Kidney tubule cell (primary cell): ENCODE results near the gene TPK1.

ENCODE experiments used
- DNase-seq: peaks from one replicate; pipeline ENCODE4 v3.0.0-alpha.2; 2018; ENCODE audit warnings: low spot score

TPK1 gene

GRCh38 chr7:144723301-144723700, 112.6 kb downstream of the TPK1 start:
- no peak for DNase-seq

- no peak for DNase-seq
Observed at GRCh38 chr7:144720710-144721109, 115.1 kb downstream of the TPK1 start.

DNA sequence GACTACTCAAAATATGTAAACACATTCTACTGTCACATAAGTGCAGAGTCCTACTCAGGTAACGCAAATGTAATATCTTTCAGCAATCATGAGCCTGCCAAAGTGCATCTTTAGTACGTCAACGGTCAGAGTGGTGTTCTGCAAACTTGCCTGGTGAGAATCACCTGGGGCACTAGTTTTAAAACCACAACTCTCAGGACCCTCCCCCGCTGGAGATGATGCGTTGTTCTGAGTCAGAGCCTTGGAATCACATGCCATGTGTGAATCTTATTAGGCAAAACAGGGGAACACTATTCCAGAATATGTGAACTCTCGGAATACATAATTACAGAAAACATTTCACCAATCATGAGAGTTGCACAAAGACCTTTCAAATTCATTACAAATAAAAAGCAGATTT, 115.7 kb downstream of the TPK1 start:
- peak; percentile 82 for DNase-seq

GRCh38 chr7:144717720-144718119, 118.1 kb downstream of the TPK1 start:
- DNase-seq: no peak

DNA sequence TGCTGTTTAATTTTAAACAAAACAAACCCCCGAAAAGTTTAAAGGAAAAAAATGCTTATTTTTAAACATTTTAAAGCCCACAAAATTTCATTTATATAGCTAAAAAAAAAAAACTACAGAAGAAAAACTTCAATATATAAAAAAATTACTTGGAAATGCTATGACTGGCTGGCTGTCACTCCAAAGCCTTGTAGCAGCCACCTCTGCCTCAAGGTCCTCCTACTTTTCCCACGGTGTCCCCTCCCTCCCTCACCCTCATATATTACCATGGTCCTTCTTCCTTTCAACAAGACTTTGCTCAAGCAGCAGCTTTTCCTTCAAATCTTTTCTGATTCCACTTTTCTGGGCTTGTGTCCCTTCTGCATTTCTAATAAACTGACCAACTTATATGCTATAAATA, 122.0 kb downstream of the TPK1 start:
- no peak for DNase-seq

GRCh38 chr7:144710791-144711190, 125.1 kb downstream of the TPK1 start:
- DNase-seq: no peak

DNA sequence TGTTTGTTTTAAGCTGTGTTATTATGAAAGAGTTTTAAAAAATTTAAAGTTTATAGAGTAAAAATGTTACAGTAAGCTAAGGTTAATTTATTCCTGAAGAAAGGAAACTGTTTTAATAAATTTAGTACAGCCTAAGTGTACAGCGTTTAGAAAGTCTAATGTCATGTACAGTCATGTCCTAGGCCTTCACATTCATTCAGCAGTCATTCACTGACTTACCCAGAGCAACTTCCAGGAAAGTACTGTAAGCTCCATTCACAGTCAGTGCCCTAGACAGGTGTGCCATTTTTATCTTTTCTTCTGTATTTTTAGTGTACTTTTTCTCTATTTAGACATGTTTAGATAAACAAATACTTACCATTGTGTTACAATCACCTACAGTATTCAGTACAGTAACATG, 126.8 kb downstream of the TPK1 start:
- peak; percentile 6 for DNase-seq

GRCh38 chr7:144691240-144691639, 144.6 kb downstream of the TPK1 start:
- DNase-seq: no peak

DNA sequence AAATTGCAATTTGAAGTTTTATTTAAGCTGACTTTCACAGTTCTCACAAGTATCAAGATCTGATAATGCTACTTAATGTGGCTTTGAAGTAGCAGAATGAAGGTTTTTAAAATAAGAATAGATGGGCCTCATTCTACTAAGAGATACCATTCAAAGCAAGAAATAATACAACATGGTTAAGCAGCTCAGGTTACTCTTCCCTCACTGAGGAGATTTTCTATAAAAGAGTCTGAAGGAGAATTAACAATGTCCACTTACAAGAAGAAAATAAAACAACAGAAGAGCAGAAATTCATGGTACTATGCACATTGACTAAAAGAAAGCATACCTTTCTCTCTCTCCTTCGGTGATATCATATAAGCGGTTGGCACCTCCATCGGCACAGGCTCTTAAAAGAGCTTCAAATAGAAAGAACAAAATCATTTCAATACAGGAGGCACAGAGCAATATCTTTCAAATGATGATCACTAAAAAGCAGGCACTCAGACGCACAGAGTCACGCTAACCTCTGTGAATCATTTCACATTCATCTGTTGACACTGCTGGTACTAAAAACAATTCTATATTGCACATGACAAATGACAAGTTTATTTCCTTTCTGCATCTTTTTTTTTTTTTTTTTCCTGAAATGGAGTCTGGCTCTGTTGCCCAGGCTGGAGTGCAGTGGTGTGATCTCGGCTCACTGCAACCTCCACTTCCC, 153.1 kb downstream of the TPK1 start:
- DNase-seq: no peak

GRCh38 chr7:144676492-144676891, 159.4 kb downstream of the TPK1 start:
- no peak for DNase-seq

DNA sequence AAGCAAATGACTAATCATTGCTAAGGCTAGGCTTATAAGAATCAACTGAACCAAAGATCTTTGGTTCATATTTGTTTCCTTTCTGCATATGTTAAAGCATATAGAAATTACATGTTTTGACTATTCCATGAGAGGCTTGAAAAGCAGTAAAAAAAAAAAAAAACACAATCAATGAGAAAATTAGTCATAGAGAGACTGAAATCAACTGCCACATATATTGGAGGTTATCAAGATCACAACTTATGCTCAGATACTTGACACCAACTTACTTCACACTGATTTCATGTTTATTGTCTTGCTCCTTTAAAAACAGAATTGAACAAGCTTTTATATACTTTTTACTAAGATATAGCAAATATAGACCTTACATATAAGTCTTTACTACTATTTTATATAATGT, 161.3 kb downstream of the TPK1 start:
- no peak for DNase-seq

GRCh38 chr7:144672869-144673268, 163.0 kb downstream of the TPK1 start:
- no peak for DNase-seq

GRCh38 chr7:144671429-144671828, 164.4 kb downstream of the TPK1 start:
- no peak for DNase-seq

GRCh38 chr7:144670218-144670617, 165.6 kb downstream of the TPK1 start:
- DNase-seq: peak; percentile 12

DNA sequence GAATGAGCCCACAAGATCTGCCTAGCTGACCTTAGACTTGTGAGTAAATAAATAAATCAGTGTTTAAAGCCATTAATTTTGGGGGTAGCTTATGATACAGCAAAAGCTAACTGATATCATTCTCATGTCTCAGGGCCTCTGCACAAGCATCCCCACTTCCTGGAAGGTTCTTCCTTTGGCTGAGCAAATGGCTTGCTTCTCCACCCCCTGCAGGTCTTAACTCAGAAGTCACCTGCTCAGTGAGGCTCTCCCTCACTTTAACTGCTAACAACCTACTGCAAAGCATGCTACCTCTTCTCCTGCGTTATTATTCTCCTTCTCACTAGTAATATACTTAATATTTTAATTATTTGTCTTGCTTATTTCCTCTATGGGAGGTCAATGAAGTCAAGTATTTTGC, 167.3 kb downstream of the TPK1 start:
- DNase-seq: no peak

DNA sequence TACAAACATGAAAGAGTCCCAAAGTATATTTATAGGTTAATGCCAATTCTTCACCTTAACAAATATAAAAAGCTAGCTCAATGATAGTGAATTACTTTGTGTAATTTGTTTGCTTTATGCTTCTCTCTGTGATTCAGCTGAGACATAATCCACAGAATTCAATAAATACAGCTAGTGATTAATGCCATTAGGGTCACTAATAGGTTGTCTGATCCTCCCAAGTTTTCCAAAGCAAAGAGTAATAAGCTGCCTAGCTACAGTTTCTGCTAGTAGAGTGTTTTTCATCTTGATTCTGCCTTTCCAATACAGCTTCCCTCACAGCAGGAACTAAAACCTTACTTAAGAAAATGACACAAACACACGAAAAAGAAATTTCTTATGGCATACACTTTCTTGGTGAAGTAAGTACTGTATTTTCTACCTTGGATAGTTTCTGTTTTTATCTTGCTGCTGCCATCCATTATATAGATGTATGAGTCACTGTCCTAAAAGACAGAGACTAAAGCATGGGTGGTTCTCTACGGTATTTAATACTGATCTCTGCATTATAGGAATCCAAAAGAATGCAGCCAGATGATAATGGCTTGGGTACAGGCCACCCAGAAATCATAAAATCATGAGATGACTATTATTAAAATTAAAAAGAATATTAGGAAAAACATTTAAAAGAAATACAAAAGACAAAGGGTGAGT, 170.0 kb downstream of the TPK1 start:
- DNase-seq: no peak

- DNase-seq: no peak
Observed at GRCh38 chr7:144659211-144659610, 176.6 kb downstream of the TPK1 start.

- no peak for DNase-seq
Observed at GRCh38 chr7:144656965-144657517, 178.8 kb downstream of the TPK1 start.

DNA sequence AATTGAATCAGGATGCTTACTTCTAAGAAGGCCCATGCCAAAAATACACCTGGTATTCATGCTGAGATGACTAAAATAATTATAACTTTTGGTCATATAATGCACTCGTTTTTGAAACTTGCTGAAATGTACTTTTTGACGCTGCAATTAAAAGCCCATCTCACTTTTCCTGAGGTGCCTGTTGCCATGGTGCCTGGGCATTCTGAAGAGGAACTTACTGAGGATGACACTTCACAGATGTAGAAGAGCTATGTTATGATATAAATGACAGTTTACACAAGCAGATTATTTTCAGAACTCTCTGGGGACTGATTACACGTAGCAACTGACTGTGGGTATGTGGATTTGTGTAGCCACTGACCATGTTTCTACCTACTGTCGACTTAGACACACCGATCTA, 182.4 kb downstream of the TPK1 start:
- no peak for DNase-seq

DNA sequence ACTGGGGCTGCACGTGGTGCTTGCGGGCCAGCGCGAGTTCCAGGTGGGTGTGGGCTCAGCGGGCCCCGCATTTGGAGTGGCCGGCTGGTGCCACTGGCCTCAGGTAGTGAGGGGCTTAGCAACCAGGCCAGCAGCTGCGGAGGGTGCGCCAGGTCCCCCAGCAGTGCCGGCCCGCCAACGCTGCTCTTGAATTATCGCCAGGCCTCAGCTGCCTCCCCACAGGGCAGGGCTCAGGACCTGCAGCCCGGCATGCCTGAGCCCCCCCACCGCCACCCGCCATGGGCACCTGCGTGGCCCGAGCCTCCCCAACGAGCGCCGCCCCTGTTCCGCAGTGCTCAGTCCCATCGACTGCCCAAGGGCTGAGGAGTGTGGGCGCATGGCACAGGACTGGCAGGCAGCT, 185.4 kb downstream of the TPK1 start:
- DNase-seq: no peak

- DNase-seq: no peak
Observed at GRCh38 chr7:144649120-144649519, 186.7 kb downstream of the TPK1 start.

- peak; percentile 13 for DNase-seq
Observed at GRCh38 chr7:144641389-144642044, 194.3 kb downstream of the TPK1 start.

DNA sequence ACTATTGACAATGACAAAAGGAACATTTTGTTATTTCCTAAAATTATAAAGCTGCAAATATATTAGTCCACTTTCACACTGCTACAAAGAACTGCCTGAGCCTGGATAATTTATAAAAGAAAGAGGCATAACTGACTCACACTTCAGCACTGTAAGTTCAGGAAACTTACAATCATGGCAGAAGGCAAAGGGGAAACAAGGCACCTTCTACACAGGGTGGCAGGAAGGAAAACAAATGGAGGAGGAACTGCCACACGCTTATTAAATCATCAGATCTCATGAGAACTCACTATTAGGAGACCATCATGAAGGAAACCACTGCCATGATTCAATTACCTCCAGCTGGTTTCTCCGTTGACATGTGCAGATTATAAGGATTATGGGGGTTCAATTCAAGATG, 203.1 kb downstream of the TPK1 start:
- DNase-seq: no peak
